T-cell (primary cell): ENCODE data around the gene BABAM1. TPM values are rescaled to one million over a fixed set of nuclear protein-coding genes. Genes with fewer than 3 reads are reported as not detected.

ENCODE experiments used
- ATAC-seq, 4 experiments: fragments of 200-7000 bp in 3 of 4; fragments of 150-1000 bp in 1 of 4; cut with Tn5 transposase; replicated peaks in 1 of 4; 1 replicate in 3 of 4; 2 replicates in 1 of 4; pipeline ENCODE4 v1.10.0; 2021; ENCODE audit warnings: moderate library complexity in 3 of 4, mild to moderate bottlenecking in 2 of 4, moderate number of reproducible peaks in 1 of 4
- CTCF ChIA-PET, 2 donors: fragments of 300-600 bp; sonication (Branson Sonifier 250); formaldehyde crosslinking; loops; one replicate each; lab custom pipeline; 2022; ENCODE audit warnings: antibody characterized with exemption in 2 of 2; lab: Charles Lee
- POLR2A ChIA-PET, 2 donors: fragments of 300-600 bp; sonication (Branson Sonifier 250); formaldehyde crosslinking; loops; one replicate each; lab custom pipeline; 2022; ENCODE audit warnings: antibody characterized with exemption in 2 of 2; lab: Charles Lee
- DNase-seq, 35 experiments: peaks; one replicate each; pipeline versions ENCODE4 v3.0.0 to v3.0.0-alpha.2; 2013 to 2023
- H3K27ac ChIP-seq: one replicate; pipeline ENCODE4 v1.5.1; 2013; ENCODE audit warnings: low read length
- H3K27me3 ChIP-seq, 2 experiments: replicated peaks in 1 of 2; 1 replicate in 1 of 2; 2 replicates in 1 of 2; pipeline versions ENCODE4 v1.6.1 to v1.7.0; 2013; ENCODE audit warnings: low read length in 1 of 2, mixed read lengths in 1 of 2; ENCODE audit not compliant: control insufficient read depth in 2 of 2, insufficient read depth in 2 of 2; ENCODE audit errors: extremely low read depth in 1 of 2
- H3K36me3 ChIP-seq, 2 donors: 1 replicate in 1 of 2; 2 replicates in 1 of 2; pipeline versions ENCODE4 v1.6.1 to v1.7.0; 2013; ENCODE audit warnings: low read length in 1 of 2; ENCODE audit not compliant: control insufficient read depth in 2 of 2, insufficient read depth in 1 of 2; ENCODE audit errors: extremely low read depth in 1 of 2
- H3K4me1 ChIP-seq, 2 experiments: 1 replicate in 1 of 2; 2 replicates in 1 of 2; pipeline versions ENCODE4 v1.6.1 to v1.7.0; 2013; ENCODE audit warnings: low read length in 2 of 2, mixed read lengths in 1 of 2; ENCODE audit not compliant: insufficient read depth in 2 of 2, control insufficient read depth in 1 of 2; ENCODE audit errors: extremely low read depth in 1 of 2
- H3K4me3 ChIP-seq, 2 donors: 1 replicate in 1 of 2; 2 replicates in 1 of 2; pipeline versions ENCODE4 v1.5.1 to v1.7.0; 2013; ENCODE audit warnings: mild to moderate bottlenecking in 2 of 2, low read length in 1 of 2, moderate library complexity in 1 of 2; ENCODE audit not compliant: control insufficient read depth in 1 of 2; ENCODE audit errors: extremely low read depth in 1 of 2
- H3K9me3 ChIP-seq: 2 replicates; pipeline ENCODE4 v1.7.0; 2013
- H3K27ac Mint-ChIP-seq, 2 donors: one replicate each; pipeline ENCODE4 v1.8.0; 2020 to 2021; ENCODE audit warnings: mild to moderate bottlenecking in 2 of 2, mixed read lengths in 2 of 2
- H3K27me3 Mint-ChIP-seq, 2 donors: one replicate each; pipeline ENCODE4 v1.8.0; 2021 to 2022; ENCODE audit warnings: mixed read lengths in 2 of 2
- H3K36me3 Mint-ChIP-seq: one replicate; pipeline ENCODE4 v1.8.0; 2021; ENCODE audit warnings: mixed read lengths
- H3K4me1 Mint-ChIP-seq, 3 donors: one replicate each; pipeline ENCODE4 v1.8.0; 2020 to 2022; ENCODE audit warnings: mixed read lengths in 3 of 3, mild to moderate bottlenecking in 1 of 3
- H3K4me3 Mint-ChIP-seq, 3 donors: one replicate each; pipeline ENCODE4 v1.8.0; 2020 to 2022; ENCODE audit warnings: mild to moderate bottlenecking in 3 of 3, mixed read lengths in 3 of 3, moderate library complexity in 3 of 3
- H3K9me3 Mint-ChIP-seq, 3 donors: one replicate each; pipeline ENCODE4 v1.8.0; 2020 to 2022; ENCODE audit warnings: mixed read lengths in 3 of 3
- WGBS: methylation state at CpG from one replicate; pipeline ENCODE4 v1.1.5; 2013; ENCODE audit warnings: missing lambda C conversion rate; ENCODE audit not compliant: insufficient coverage; 5-methylcytosine and 5-hydroxymethylcytosine counted together
- total RNA-seq, 35 experiments: library from RNA in 6 of 35; stranded (reverse) in 6 of 35; fragments of 120-200 nt in 1 of 35; gene quantifications; one replicate each; pipeline versions ENCODE4 v1.2.1 to v1.2.4 and lab custom pipeline; 2013 to 2026

Gene BABAM1
- total RNA-seq, 5 donors from 2014 or later (not counting 1 experiment from before 2014, with no cell fraction given): 76.7 to 130 (median 117) TPM

- Histone ChIP-seq H3K9me3 (no peaks in the 10 kb centered on the region), H3K27me3 (peaks cover 0 to 2% of the 10 kb centered on the region in 2 experiments), H3K4me3 (no peak overlapping the region), H3K27ac (no peak overlapping the region), H3K4me1 (peaks cover 0 to 23% of the 10 kb centered on the region in 2 experiments), H3K36me3 (peaks cover 9 to 15% of the 10 kb centered on the region in 2 donors)
- ATAC-seq (no peak), DNase-seq (no peak)
- POLR2A ChIA-PET: no interaction called here
- H3K4me3 Mint-ChIP-seq: peak overlapping the region in 1 of 3 donors; percentile 91
- CTCF ChIA-PET: interaction anchor here in 1 of 2 donors (2.3 kb wide), 1 partner anchor 39 kb away, joined by 6 read pairs; the partner anchor contains the start of gene BABAM1
- H3K9me3 Mint-ChIP-seq: no peaks in the 10 kb centered on the region
- 87% methylated on average over 8 of the region's 13 CpGs for WGBS
- no peaks in the 10 kb centered on the region for H3K27me3 Mint-ChIP-seq
- H3K4me1 Mint-ChIP-seq: peaks cover 7 to 15% (median 9%) of the 10 kb centered on the region in 3 donors
- H3K36me3 Mint-ChIP-seq: no peaks in the 10 kb centered on the region
- no peak overlapping the region for H3K27ac Mint-ChIP-seq
Measured at GRCh38 chr19:17227798-17228367, 39.4 kb upstream of the BABAM1 start.

GRCh38 chr19:17229890-17230289, 37.4 kb upstream of the BABAM1 start:
- no peaks in the 10 kb centered on the region for H3K9me3 ChIP-seq
- CTCF ChIA-PET: no interaction called here
- 77% methylated on average over 3 of the region's 3 CpGs for WGBS
- H3K27me3 ChIP-seq: peaks cover 0 to 2% of the 10 kb centered on the region in 2 experiments
- H3K27ac ChIP-seq: no peak overlapping the region
- no peak overlapping the region for H3K27ac Mint-ChIP-seq
- POLR2A ChIA-PET: no interaction called here
- peaks cover 13 to 26% (median 22%) of the 10 kb centered on the region in 3 donors for H3K4me1 Mint-ChIP-seq
- no peaks in the 10 kb centered on the region for H3K9me3 Mint-ChIP-seq
- no peak overlapping the region for H3K4me3 Mint-ChIP-seq
- DNase-seq (no peak), ATAC-seq (no peak)
- peaks cover 9 to 15% of the 10 kb centered on the region in 2 donors for H3K36me3 ChIP-seq
- no peaks in the 10 kb centered on the region for H3K36me3 Mint-ChIP-seq
- no peak overlapping the region for H3K4me3 ChIP-seq
- peaks cover 4 to 32% of the 10 kb centered on the region in 2 experiments for H3K4me1 ChIP-seq
- no peaks in the 10 kb centered on the region for H3K27me3 Mint-ChIP-seq

DNA sequence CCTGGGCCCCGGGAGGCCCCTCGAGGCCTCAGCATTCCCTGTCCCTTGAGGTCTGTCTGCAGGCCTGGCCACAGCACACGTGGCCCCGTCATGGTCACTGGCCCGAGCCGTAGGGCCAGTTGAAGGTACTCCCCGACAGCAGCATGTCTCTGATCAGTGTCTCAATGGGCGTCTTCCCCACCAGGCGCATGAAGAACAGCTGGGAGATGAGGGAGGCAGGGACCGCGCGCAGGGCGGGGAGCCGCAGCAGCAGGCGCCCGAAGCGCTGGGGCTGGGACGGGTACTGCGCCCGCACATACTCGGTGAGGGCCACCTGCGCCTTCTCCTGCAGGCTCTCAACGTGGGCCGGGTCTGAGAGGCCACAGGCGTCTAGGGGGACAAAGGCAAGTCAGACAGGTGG, 35.0 kb upstream of the BABAM1 start:
- ATAC-seq (no peak), DNase-seq (no peak)
- H3K4me3 ChIP-seq: no peak overlapping the region
- H3K4me1 Mint-ChIP-seq: peaks cover 7 to 19% (median 16%) of the 10 kb centered on the region in 3 donors
- H3K4me1 ChIP-seq: peaks cover 6 to 28% of the 10 kb centered on the region in 2 experiments
- no peaks in the 10 kb centered on the region for H3K9me3 ChIP-seq
- no peaks in the 10 kb centered on the region for H3K36me3 Mint-ChIP-seq
- no peak overlapping the region for H3K27ac Mint-ChIP-seq
- H3K27me3 ChIP-seq: peaks cover 0 to 2% of the 10 kb centered on the region in 2 experiments
- POLR2A ChIA-PET: no interaction called here
- no peaks in the 10 kb centered on the region for H3K27me3 Mint-ChIP-seq
- no peak overlapping the region for H3K27ac ChIP-seq
- no peak overlapping the region for H3K4me3 Mint-ChIP-seq
- CTCF ChIA-PET: no interaction called here
- no peaks in the 10 kb centered on the region for H3K9me3 Mint-ChIP-seq
- 98% methylated on average over 23 of the region's 25 CpGs for WGBS
- H3K36me3 ChIP-seq: peaks cover 9 to 15% of the 10 kb centered on the region in 2 donors

DNA sequence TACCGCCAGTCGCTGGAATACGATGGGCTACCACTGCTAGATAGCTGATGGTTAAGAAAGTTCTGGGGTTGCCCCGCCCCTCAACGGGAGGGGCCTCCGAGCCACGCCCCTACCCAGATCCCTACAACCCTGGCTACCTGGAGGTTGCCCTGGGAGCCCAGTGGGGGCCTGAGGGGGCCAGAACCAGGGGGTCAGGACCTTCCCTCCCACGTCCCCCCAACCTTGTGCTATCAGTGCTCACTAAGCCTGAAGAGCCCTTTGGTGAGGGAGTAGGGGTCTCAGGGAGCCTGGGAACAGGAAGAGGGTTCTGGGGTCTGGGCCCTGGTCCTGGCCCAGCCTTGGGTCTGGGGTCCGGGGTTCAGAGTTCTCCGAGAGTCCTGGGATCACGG, 32.3 kb upstream of the BABAM1 start:
- Histone ChIP-seq H3K9me3 (no peaks in the 10 kb centered on the region), H3K36me3 (peaks cover 3 to 15% of the 10 kb centered on the region in 2 donors), H3K4me1 (peaks cover 6 to 21% of the 10 kb centered on the region in 2 experiments), H3K27me3 (peaks cover 0 to 2% of the 10 kb centered on the region in 2 experiments), H3K4me3 (peak overlapping the region; percentile 69 to 83), H3K27ac (no peak overlapping the region)
- ChIA-PET CTCF (interaction anchor here in 1 of 2 donors (0.6 to 1.6 kb wide), 4 partner anchors 20 to 79 kb away, joined by 3 to 6 read pairs (median 4); partner anchors contain the start of gene USE1), POLR2A (no interaction called here)
- H3K27me3 Mint-ChIP-seq: no peaks in the 10 kb centered on the region
- 0% methylated on average over 1 of the region's 11 CpGs for WGBS
- DNase-seq: peak in 28 of 35 experiments; percentile 24 to 74 (median 44)
- H3K27ac Mint-ChIP-seq: peak overlapping the region; percentile 64 to 72
- peaks cover 6 to 17% (median 11%) of the 10 kb centered on the region in 3 donors for H3K4me1 Mint-ChIP-seq
- H3K4me3 Mint-ChIP-seq: peak overlapping the region; percentile 74 to 81 (median 78)
- ATAC-seq: peak; percentile 52 to 64 (median 56)
- no peaks in the 10 kb centered on the region for H3K9me3 Mint-ChIP-seq
- no peaks in the 10 kb centered on the region for H3K36me3 Mint-ChIP-seq

DNA sequence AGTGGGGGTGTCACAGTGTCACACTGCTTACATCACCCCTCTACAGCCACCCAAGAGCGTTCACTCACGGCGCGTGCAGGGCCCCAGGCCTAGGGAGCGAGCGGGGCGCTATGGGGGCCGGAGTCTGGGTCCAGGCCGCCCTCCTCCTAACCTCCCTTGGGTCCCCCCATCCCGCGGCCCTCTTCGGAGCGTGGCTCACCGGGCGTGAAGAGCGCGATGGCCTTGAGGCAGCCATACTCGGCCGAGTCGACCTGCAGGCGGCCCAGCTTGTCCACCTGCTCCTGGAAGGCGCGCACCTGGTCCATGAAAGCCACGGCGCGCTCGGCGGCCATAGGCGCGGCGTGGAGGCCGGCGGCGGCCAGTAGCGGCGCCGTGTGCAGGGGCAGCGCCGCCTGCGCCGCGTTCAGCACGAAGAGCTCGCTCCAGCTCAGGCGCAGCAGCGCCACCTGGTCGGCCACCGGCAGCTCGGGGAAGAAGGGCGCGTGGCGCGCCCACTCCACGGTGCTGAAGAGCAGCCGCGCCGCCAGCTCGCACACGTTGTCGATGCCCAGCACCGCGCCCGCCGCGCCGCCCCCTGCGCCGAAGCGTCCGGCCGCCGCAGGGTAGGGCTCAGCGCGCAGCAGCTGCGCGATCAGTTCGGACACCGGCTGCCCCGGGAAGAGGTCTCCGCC, 31.8 kb upstream of the BABAM1 start:
- peaks cover 0 to 2% of the 10 kb centered on the region in 2 experiments for H3K27me3 ChIP-seq
- under 1% methylated on average over 78 of the region's 80 CpGs for WGBS
- ChIA-PET CTCF (interaction anchor here in 1 of 2 donors (0.5 to 1.6 kb wide), 5 partner anchors 20 to 152 kb away, joined by 3 to 6 read pairs (median 4); partner anchors contain the start of gene USE1), POLR2A (interaction anchor here in 1 of 2 donors (0.5 kb wide), 1 partner anchor 160 kb away, joined by 3 read pairs; the partner anchor contains the start of gene MYO9B)
- H3K4me1 Mint-ChIP-seq: peaks cover 6 to 17% (median 11%) of the 10 kb centered on the region in 3 donors
- peaks cover 3 to 15% of the 10 kb centered on the region in 2 donors for H3K36me3 ChIP-seq
- ATAC-seq (peak; percentile 89 to 96 (median 94)), DNase-seq (peak; percentile 51 to 88 (median 71))
- no peak overlapping the region for H3K27ac ChIP-seq
- no peaks in the 10 kb centered on the region for H3K27me3 Mint-ChIP-seq
- peaks cover 6 to 21% of the 10 kb centered on the region in 2 experiments for H3K4me1 ChIP-seq
- H3K9me3 Mint-ChIP-seq: no peaks in the 10 kb centered on the region
- H3K36me3 Mint-ChIP-seq: no peaks in the 10 kb centered on the region
- H3K4me3 ChIP-seq: peak overlapping the region; percentile 69 to 83
- H3K9me3 ChIP-seq: no peaks in the 10 kb centered on the region
- H3K27ac Mint-ChIP-seq: peak overlapping the region; percentile 64 to 72
- H3K4me3 Mint-ChIP-seq: peak overlapping the region; percentile 74 to 81 (median 78)
